HepG2 (cell line): Measurements from ENCODE around the gene FBXW8. TPM values are rescaled to one million over a fixed set of nuclear protein-coding genes. Genes with fewer than 3 reads are reported as not detected.

Source experiments
- ATF7 ChIP-seq, 2 experiments: fragments of 450-650 bp in 1 of 2; sonication (generic) in 1 of 2; formaldehyde crosslinking in 1 of 2; IDR thresholded peaks; 2 replicates each; pipeline versions ENCODE4 v1.4.0 to v1.6.1; 2016 to 2020; ENCODE audit warnings: antibody characterized with exemption in 1 of 2, mild to moderate bottlenecking in 1 of 2, missing genetic modification reagents in 1 of 2
- HBP1 ChIP-seq: IDR thresholded peaks from 2 replicates; pipeline ENCODE4 v1.6.1; 2016; ENCODE audit warnings: low read depth, control low read depth
- HMG20A ChIP-seq: IDR thresholded peaks from 2 replicates; pipeline ENCODE4 v1.6.1; 2016; ENCODE audit warnings: borderline replicate concordance
- HNRNPK ChIP-seq: fragments of 200-400 bp; formaldehyde crosslinking; IDR thresholded peaks from 2 replicates; pipeline ENCODE4 v1.6.1; 2018; ENCODE audit warnings: low read length, low read depth, moderate library complexity, mild to moderate bottlenecking; ENCODE audit not compliant: poor library complexity, severe bottlenecking
- MXI1 ChIP-seq: IDR thresholded peaks from 3 replicates; pipeline ENCODE4 v1.6.1; 2012; ENCODE audit warnings: low read depth, low read length, inconsistent platforms, borderline replicate concordance
- POLR2AphosphoS5 ChIP-seq: IDR thresholded peaks from 2 replicates; pipeline ENCODE4 v1.6.1; 2012; ENCODE audit warnings: low read depth, low read length
- SOX5 ChIP-seq: IDR thresholded peaks from 2 replicates; pipeline ENCODE4 v1.6.1; 2016; ENCODE audit warnings: borderline replicate concordance
- SP4 ChIP-seq: sonication (generic); formaldehyde crosslinking; IDR thresholded peaks from 2 replicates; pipeline ENCODE4 v1.8.1; 2023; ENCODE audit warnings: mild to moderate bottlenecking, missing genetic modification reagents
- STAG1 ChIP-seq: sonication (generic); formaldehyde crosslinking; IDR thresholded peaks from 2 replicates; pipeline ENCODE4 v1.4.0; 2020; ENCODE audit warnings: missing genetic modification reagents
- ZBTB20 ChIP-seq: sonication (generic); formaldehyde crosslinking; IDR thresholded peaks from 2 replicates; pipeline ENCODE4 v1.8.1; 2023; ENCODE audit warnings: missing genetic modification reagents, low read depth, mild to moderate bottlenecking, borderline replicate concordance
- ZFP37 ChIP-seq: sonication (generic); formaldehyde crosslinking; IDR thresholded peaks from 2 replicates; pipeline ENCODE4 v1.4.0; 2020; ENCODE audit warnings: missing genetic modification reagents, borderline replicate concordance
- ZNF276 ChIP-seq: sonication (generic); formaldehyde crosslinking; IDR thresholded peaks from 2 replicates; pipeline ENCODE4 v1.4.0; 2020; ENCODE audit warnings: mild to moderate bottlenecking, low read depth, missing genetic modification reagents
- ZNF337 ChIP-seq: sonication (generic); formaldehyde crosslinking; IDR thresholded peaks from 2 replicates; pipeline ENCODE4 v1.5.1; 2020; ENCODE audit warnings: missing genetic modification reagents, low read depth, mild to moderate bottlenecking, borderline replicate concordance
- ZNF766 ChIP-seq: sonication (generic); formaldehyde crosslinking; IDR thresholded peaks from 2 replicates; pipeline ENCODE4 v1.5.0; 2020; ENCODE audit warnings: missing genetic modification reagents, borderline replicate concordance
- ZNF777 ChIP-seq: sonication (generic); formaldehyde crosslinking; IDR thresholded peaks from 2 replicates; pipeline ENCODE4 v1.4.0; 2020; ENCODE audit warnings: missing genetic modification reagents
- ZNF879 ChIP-seq: sonication (generic); formaldehyde crosslinking; IDR thresholded peaks from 2 replicates; pipeline ENCODE4 v1.8.1; 2023; ENCODE audit warnings: missing genetic modification reagents
- ZUFSP ChIP-seq: sonication (generic); formaldehyde crosslinking; IDR thresholded peaks from 2 replicates; pipeline ENCODE4 v1.9.0; 2021; ENCODE audit warnings: missing genetic modification reagents, mild to moderate bottlenecking, borderline replicate concordance
- polyA plus RNA-seq, 8 experiments: library from polyadenylated mRNA; depleted of rRNA in 3 of 8; stranded (reverse) in 7 of 8; unstranded in 1 of 8; fragments of >200 nt; fragmentation: Illumina TruSeq in 4 of 8; extraction: Trizol in 4 of 8; gene quantifications; 2 replicates each; pipeline versions ENCODE4 v1.2.1 to v1.2.3, GENCODE V29; 2011 to 2016; ENCODE audit warnings: low read depth in 4 of 8, missing spikeins in 1 of 8, mixed read lengths in 1 of 8; ENCODE audit not compliant: insufficient read depth in 1 of 8
- total RNA-seq, 5 experiments: library from RNA; depleted of rRNA; stranded (reverse); fragments of >200 nt; fragmentation: Illumina TruSeq; extraction: Trizol; gene quantifications; 2 replicates each; pipeline ENCODE4 v1.2.3, GENCODE V29; 2016; ENCODE audit warnings: low read depth in 1 of 5

Gene FBXW8
- total and polyA plus RNA-seq, 2 of the 13 experiments (the other 11 are each of a cell fraction or from before 2014, with no cell fraction given): 5.1 to 5.9 TPM

DNA sequence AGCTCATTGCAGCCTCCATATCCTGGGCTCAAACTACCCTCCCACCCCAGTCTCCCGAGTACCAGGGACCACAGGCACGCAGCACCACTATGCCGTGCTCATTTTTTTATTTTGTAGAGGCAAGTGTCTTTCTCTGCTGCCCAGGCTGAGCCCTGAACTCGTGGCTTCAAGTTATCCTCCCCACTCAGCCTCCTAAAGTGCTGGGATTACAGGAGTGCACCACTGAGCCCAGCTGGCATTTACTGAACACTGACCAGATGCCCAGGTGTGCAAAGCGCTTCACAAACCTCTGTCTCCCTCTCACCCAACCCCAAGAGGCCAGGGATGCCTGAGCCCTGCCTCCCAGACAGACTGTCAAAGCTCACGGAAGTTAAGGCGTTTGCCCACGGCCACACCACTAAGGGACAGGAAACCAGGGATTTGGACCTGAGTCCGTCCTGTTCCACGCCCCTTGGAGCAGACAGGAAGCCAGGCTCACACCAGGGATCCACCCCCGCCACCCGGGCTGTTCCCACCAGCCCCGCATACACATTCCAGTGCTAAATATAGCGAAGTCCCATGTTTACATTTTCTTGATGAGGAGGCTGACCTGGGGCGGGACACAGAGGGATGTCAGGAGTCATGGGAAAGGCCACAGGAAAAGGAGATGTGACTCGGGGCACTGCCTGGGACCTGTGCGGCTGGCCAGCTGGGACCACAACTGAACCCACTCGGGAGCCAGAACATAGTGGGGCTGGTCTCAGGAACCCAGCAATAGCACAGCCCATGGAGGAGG, 137.2 kb downstream of the FBXW8 start (continued):
- TF ChIP-seq MXI1 (no peak; the same call in 2 of the 3 replicates), ZFP37 (no peak), ZBTB20 (peak; percentile 65; the same call in 1 of the 2 replicates), POLR2AphosphoS5 (no peak), ZNF276 (CRISPR knock-in tag) (no peak), ATF7 (IDR thresholded peaks at IDR 0.05) (no peak), ATF7 (CRISPR knock-in tag; IDR thresholded peaks at IDR 0.05) (peak; percentile 55; the same call in 1 of the 2 replicates), STAG1 (CRISPR knock-in tag) (0 out of 2 replicates have a peak, but pooled peaks have one; percentile 20), ZNF777 (CRISPR knock-in tag) (no peak), ZNF879 (no peak), ZUFSP (no peak), ZNF337 (CRISPR knock-in tag) (no peak), HNRNPK (no peak), SP4 (CRISPR knock-in tag) (peak; percentile 3; the same call in 1 of the 2 replicates), ZNF766 (CRISPR knock-in tag) (no peak), SOX5 (peak; percentile 65; the same call in 1 of the 2 replicates), HMG20A (CRISPR knock-in tag) (peak; percentile 83; the same call in 1 of the 2 replicates), HBP1 (CRISPR knock-in tag) (no peak)
